Mucosa of rectum (tissue), 2 donors: ENCODE data around the gene RBPJL.
"Not testable (repeated sequence)": the region's sequence is repeated elsewhere in the genome, so short reads cannot be mapped to it uniquely, and the experiment has no call there.

Experiments
- H3K27ac ChIP-seq, 2 donors: one replicate each; pipeline ENCODE4 v1.7.0; 2013; ENCODE audit warnings: inconsistent platforms in 2 of 2, low read depth in 2 of 2, low read length in 2 of 2
- H3K27me3 ChIP-seq, 2 donors: one replicate each; pipeline ENCODE4 v1.7.0; 2013; ENCODE audit warnings: low read length in 2 of 2; ENCODE audit not compliant: control insufficient read depth in 2 of 2, insufficient read depth in 2 of 2
- H3K36me3 ChIP-seq, 2 donors: one replicate each; pipeline ENCODE4 v1.7.0; 2013; ENCODE audit warnings: low read length in 2 of 2; ENCODE audit not compliant: control insufficient read depth in 2 of 2, insufficient read depth in 2 of 2
- H3K4me1 ChIP-seq, 2 donors: one replicate each; pipeline ENCODE4 v1.7.0; 2013; ENCODE audit warnings: low read length in 2 of 2, mild to moderate bottlenecking in 1 of 2; ENCODE audit not compliant: control insufficient read depth in 2 of 2, insufficient read depth in 2 of 2
- H3K4me3 ChIP-seq, 2 donors: one replicate each; pipeline ENCODE4 v1.7.0; 2013; ENCODE audit warnings: low read length in 2 of 2
- H3K9ac ChIP-seq, 2 donors: one replicate each; pipeline ENCODE4 v1.7.0; 2013; ENCODE audit warnings: low read length in 2 of 2, low read depth in 1 of 2, mild to moderate bottlenecking in 1 of 2
- H3K9me3 ChIP-seq, 2 donors: one replicate each; pipeline ENCODE4 v1.7.0; 2013; ENCODE audit warnings: low read length in 2 of 2; ENCODE audit not compliant: control insufficient read depth in 2 of 2
- donor health status: healthy.
- donor health status: Normal muscosa, but diverticular disease.

Gene RBPJL

DNA sequence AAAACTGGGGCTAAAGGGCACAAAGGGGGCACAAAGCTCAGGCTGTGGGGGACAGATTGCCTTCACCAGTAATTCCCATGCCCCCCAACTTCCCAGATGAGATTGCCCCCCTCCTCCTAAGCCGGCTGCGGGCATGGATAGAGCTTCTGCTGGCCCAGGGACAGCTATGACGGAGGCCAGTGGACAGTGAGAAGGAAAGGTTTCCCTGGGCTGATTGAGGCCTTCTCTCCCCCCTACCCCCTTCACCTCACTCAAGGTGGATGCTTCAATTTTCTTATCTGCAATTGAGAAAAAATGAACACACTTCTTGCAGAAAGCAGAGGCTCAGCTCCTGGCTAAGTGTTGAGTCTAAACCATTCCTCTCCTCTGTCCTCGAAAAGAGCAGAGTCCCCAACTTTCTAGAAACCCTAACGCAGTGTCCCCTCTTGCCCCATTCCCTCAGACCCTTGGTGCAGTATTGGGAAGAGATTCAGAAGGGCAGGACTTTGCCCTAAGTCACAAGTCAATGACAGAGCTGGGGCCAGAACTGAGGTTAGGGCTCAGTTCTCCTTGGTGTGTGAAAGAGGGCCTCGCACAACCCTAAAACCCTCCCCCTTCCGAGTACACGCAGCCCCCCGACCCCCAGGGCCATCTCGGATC lies 40.8 kb downstream of the RBPJL start:
- Histone ChIP-seq H3K36me3 (no peaks in the 10 kb centered on the region), H3K27ac (peak overlapping the region; percentile 82 to 91), H3K9me3 (no peaks in the 10 kb centered on the region), H3K9ac (peak overlapping the region; percentile 91 to 96), H3K4me1 (peaks cover 41 to 53% of the 10 kb centered on the region in 2 donors), H3K27me3 (no peaks in the 10 kb centered on the region), H3K4me3 (peak overlapping the region; percentile 79 to 94)

DNA sequence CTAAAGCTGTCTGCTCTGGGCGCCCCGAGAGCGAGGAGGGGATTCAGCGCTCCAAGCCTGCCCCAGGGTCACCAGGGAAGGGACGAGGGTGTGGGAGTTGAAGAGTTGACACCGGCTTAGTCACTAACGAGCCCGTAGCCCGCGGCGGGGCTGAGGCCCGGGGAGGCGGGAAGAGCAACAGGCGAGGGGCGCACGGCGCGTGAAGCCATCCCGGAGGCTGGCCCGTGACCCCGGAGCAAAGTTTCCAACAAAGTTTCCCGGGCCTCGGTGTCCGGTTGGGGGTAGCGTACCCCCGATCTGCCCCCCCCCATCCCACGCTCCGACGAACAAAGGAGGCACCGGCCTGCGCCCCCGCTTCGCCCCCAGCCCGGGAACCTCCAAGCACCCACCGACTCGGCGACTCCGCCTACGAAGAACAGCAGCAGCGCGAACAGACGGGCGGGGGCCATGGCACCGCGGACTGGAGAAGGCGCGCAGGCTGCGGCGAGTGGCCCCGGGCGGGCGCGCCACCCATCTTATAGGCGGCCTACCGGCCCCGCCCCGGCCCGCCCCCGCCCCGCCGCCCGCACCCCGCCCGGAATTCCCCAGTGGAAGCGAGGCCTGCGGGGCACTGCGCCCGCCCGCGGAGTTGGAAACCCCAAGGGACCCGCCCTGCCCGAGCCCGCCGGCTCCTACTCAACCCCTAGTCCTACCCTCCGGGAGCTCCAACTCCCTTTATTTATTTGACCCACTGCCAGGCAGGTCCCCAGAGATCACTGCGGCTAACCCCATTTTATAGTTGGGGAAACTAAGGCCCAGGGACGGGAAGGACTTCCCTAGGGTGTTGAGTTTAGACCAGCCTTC lies 41.5 kb downstream of the RBPJL start, which contains the start of gene SDC4:
Gene SDC4 (minus strand): TSS at position 489 of the 843 bp plus-strand sequence. CDS start 40 bp downstream, at position 449.
- no peaks in the 10 kb centered on the region for H3K9me3 ChIP-seq
- H3K36me3 ChIP-seq, result no peaks in the 10 kb centered on the region
- peaks cover 34 to 45% of the 10 kb centered on the region in 2 donors for H3K4me1 ChIP-seq
- H3K4me3 ChIP-seq, result peak within 1 kb of the TSS; percentile 79 to 94
- peak within 1 kb of the TSS; percentile 91 to 96 for H3K9ac ChIP-seq
- H3K27me3 ChIP-seq, result no peaks in the 10 kb centered on the region
- peak within 1 kb of the TSS; percentile 82 to 91 for H3K27ac ChIP-seq

DNA sequence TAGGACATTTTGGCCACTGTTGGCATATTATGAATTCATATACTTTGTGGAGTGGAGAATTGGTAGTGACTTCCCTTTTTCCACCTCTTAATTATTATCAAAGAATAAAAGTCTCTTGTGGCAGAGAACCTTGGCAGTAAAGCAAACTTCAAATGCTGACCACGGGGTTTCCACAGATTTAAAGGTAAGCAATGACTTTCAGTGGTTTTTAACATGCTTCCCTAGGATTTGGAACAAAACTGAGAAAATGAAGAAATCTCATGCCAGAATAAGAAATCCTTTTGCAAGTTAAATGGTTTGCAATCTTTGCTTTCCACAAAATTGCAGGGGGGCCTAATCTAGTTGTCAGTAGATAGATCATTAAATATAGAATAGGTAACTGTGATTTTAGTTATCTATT lies 43.6 kb downstream of the RBPJL start:
- no peak overlapping the region for H3K4me3 ChIP-seq
- H3K27ac ChIP-seq, result no peak overlapping the region
- peaks cover 15 to 25% of the 10 kb centered on the region in 2 donors for H3K4me1 ChIP-seq

DNA sequence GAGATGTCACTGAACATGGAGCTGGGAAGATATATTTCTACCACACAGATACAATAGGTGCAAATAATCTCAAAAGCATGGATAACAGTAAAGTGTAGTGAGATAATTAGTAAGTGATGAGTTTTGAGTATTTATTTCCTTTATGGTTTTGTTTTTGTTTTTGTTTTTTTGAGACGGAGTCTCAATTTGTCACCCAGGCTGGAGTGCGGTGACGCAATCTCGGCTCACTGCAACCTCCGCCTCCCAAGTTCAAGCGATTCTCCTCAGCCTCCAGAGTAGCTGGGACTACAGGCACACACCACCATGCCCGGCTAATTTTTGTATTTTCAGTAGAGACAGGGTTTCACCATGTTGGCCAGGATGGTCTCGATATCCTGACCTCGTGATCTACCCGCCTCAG lies 44.2 kb downstream of the RBPJL start:
- not testable (repeated sequence) for H3K27ac ChIP-seq, H3K9me3 ChIP-seq, H3K27me3 ChIP-seq, H3K4me3 ChIP-seq, H3K36me3 ChIP-seq, H3K9ac ChIP-seq
- peaks cover 10 to 19% of the 10 kb centered on the region in 2 donors for H3K4me1 ChIP-seq

More for the DNA sequence above, 43.6 kb downstream of the RBPJL start:
- no peak overlapping the region for H3K9ac ChIP-seq
- H3K27me3 ChIP-seq, result no peaks in the 10 kb centered on the region
- H3K9me3 ChIP-seq, result no peaks in the 10 kb centered on the region
- H3K36me3 ChIP-seq, result no peaks in the 10 kb centered on the region

DNA sequence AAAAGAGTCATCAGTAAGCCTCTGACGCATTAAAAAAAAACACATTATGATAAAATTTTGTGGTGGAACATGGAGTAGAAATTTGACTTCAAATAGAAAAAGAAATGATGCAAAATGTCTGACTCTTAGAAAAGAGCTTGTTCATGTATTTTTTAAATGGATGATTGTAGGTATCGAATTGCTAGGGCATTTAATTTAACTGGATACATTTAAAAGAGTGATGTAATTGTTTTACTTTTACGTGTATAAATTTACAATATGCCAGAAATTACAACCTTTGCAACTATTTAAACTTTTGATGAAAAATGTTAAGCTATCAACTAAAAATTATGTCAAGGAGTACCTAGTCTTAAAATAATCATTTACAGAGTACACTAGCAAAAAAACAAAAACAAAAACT lies 46.1 kb downstream of the RBPJL start:
- H3K9ac ChIP-seq, result no peak overlapping the region
- peaks cover 1 to 9% of the 10 kb centered on the region in 2 donors for H3K4me1 ChIP-seq
- H3K27ac ChIP-seq, result no peak overlapping the region
- H3K36me3 ChIP-seq, result no peaks in the 10 kb centered on the region
- H3K4me3 ChIP-seq, result no peak overlapping the region
- no peaks in the 10 kb centered on the region for H3K27me3 ChIP-seq
- H3K9me3 ChIP-seq, result no peaks in the 10 kb centered on the region

DNA sequence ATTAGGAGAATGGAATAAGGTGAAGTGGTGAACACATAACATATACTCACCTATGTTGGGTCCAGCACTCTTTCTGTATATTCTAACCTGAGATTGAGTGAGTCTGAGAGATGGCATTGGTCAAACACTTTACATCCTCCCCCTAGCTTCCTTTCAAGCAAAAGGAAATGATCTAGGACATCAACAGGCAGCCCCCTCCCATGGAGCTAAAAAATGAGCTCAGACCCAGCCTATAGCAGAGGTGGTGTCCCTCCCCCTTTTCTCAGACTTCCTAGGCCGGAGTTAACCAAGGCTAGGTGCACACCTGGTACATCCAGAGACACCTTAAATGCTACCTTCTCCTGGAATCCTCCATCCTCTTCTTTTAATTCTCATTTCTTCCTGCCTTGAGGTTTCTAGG lies 47.1 kb downstream of the RBPJL start:
- Histone ChIP-seq H3K36me3 (no peaks in the 10 kb centered on the region), H3K9me3 (no peaks in the 10 kb centered on the region), H3K27ac (no peak overlapping the region), H3K4me3 (no peak overlapping the region), H3K27me3 (no peaks in the 10 kb centered on the region), H3K4me1 (peaks cover 8 to 10% of the 10 kb centered on the region in 2 donors), H3K9ac (no peak overlapping the region)

DNA sequence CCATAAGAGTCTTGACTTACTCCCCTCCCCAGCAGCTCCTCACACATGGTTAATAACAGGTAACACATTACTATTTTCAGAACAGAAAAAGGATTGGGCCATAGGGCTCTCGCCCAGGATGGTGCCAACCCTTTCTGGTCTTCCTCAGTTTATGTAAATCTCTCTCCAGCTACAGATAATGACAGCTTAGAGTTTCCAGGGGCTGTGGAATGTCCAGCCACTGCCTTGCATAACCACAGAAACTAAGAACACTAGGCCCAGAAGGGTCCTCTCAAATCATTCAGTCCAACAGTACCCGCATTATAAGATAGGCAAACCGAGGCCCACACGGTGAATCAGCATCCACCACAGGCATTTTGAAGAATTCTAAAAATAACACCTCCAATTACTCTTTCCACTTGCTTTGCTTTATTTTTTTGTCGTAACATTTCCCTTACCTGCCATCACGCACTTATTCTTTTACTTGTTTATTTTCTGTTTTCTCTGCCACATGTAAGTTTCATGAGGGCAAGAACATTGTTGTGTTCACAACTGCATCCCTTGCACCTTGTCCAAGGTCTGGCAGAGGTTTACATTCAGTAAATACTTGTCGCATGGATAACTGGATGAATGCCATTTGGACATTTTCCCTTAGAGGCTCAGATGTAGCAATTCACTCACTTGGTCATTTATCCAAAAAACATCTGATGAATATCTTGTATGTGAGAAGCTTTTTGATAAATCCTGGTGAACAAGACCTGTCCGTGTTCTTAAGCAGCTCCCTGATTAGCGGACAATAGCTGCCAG lies 48.0 kb downstream of the RBPJL start:
- Histone ChIP-seq H3K4me1 (peaks cover 8 to 12% of the 10 kb centered on the region in 2 donors), H3K4me3 (no peak overlapping the region), H3K9me3 (no peaks in the 10 kb centered on the region), H3K27me3 (no peaks in the 10 kb centered on the region), H3K36me3 (no peaks in the 10 kb centered on the region), H3K27ac (peak overlapping the region; percentile 24 to 44), H3K9ac (no peak overlapping the region)

DNA sequence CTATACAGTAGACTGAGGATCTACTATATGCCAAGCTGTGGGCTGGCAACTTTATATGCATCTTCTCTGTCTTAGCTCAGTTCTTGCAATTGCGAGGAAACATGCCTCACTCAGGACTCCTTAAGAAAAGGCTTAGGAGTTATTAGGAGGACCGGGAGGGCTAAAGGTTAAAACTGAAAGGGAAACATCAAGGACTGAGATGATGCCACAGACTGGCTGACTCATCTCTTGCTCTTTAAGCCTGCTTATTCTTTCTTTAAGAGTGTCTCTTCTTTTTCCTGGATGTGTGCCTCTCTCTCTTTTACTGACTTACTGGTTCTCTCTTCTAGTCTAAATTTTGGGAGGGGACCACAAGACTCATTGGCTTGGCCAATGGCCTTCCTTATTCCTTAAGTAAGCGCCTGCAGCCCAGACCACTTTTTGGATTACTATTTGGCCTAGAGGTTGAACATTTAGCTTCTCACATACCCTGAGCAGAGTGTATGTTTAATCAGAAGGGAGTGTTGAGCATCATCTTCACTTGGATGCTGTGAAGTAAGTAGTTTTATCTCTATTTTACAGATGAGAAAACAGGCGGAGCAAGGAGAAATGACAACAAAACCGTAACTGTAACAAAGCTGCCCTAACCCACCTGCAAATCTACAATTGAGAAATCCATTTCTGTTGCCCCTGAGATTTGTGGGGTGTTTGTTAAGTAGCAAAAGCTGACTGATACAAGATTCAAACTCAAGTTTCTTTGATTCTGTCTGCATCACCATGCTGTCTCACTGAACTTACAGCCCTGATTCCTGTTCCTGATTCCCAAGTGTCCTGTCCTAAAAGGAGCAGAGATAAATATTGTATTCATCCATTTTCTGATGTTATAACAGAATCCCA lies 48.8 kb downstream of the RBPJL start:
- Histone ChIP-seq H3K27ac (peak overlapping the region; percentile 24 to 44), H3K4me3 (no peak overlapping the region), H3K36me3 (no peaks in the 10 kb centered on the region), H3K9me3 (no peaks in the 10 kb centered on the region), H3K27me3 (no peaks in the 10 kb centered on the region), H3K9ac (no peak overlapping the region), H3K4me1 (peaks cover 10 to 18% of the 10 kb centered on the region in 2 donors)

DNA sequence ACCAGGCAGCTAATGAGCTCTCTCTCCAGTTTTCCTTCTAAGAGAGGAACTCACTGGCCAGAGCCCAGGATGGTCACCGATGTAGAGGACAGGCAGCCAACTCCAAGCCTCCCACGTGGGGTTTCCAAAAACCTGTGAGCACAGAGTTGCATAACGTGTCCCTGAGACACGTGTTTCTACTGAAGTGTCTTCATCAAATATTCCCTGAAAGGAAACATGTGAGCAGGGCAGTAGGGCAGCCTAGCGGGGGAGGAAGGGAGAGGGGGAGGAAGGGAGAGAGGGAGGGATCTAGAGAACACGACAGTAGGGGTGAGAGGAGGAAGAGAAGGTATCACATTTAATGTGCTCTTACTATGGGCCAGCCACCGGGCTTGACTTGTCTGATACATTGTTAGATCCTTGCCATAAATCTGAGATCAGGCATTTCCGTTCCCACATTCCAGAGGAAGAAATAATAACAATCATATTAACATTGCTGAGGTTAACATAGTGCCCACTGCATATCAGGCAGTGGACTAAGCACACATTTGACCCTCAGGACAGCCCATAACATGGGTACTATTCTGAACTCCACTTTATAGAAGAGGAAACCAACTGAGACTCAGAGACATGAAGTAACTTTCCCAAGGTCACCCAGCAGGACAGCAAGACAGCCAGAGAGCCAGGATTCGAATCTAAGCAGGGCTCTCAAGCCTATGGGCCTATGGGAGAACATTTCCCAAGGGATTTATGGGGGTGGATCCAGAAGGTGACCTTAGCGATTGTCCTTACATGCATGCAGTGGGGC lies 51.8 kb downstream of the RBPJL start:
- Histone ChIP-seq H3K4me1 (peaks cover 18 to 22% of the 10 kb centered on the region in 2 donors), H3K27me3 (no peaks in the 10 kb centered on the region), H3K36me3 (no peaks in the 10 kb centered on the region), H3K9ac (peak overlapping the region in 1 of 2 donors; percentile 17), H3K4me3 (no peak overlapping the region), H3K27ac (peak overlapping the region; percentile 61 to 68), H3K9me3 (no peaks in the 10 kb centered on the region)
